Heart left ventricle (tissue), 16 donors: ENCODE data around the gene PDGFRB. TPM values are rescaled to one million over a fixed set of nuclear protein-coding genes. Genes with fewer than 3 reads are reported as not detected.

Source experiments
- ATAC-seq, 4 donors: fragments of 200-7000 bp; cut with Tn5 transposase; one replicate each; pipeline ENCODE4 v1.9.1; 2020 to 2022; ENCODE audit warnings: moderate library complexity in 4 of 4, mild to moderate bottlenecking in 3 of 4, moderate number of reproducible peaks in 1 of 4
- DNase-seq, 5 donors: peaks; one replicate each; pipeline ENCODE4 v3.0.0-alpha.2; 2020
- H3K27ac ChIP-seq, 12 donors: fragments of 200-600 bp; sonication (generic) in 4 of 12; one replicate each; pipeline versions ENCODE4 v1.5.0 to v1.8.0; 2016 to 2022; ENCODE audit warnings: mild to moderate bottlenecking in 2 of 12
- H3K27me3 ChIP-seq, 9 donors: fragments of 200-600 bp; sonication (generic) in 2 of 9; one replicate each; pipeline versions ENCODE4 v1.5.1 to v1.8.0; 2016 to 2022; ENCODE audit warnings: mild to moderate bottlenecking in 3 of 9
- H3K36me3 ChIP-seq, 9 donors: fragments of 200-600 bp; sonication (generic) in 2 of 9; one replicate each; pipeline versions ENCODE4 v1.5.0 to v1.8.0; 2018 to 2022; ENCODE audit warnings: mild to moderate bottlenecking in 2 of 9
- H3K4me1 ChIP-seq, 12 donors: fragments of 200-600 bp; sonication (generic) in 4 of 12; one replicate each; pipeline versions ENCODE4 v1.5.0 to v1.8.0; 2016 to 2022; ENCODE audit warnings: mild to moderate bottlenecking in 3 of 12
- H3K4me3 ChIP-seq, 12 donors: fragments of 200-600 bp; sonication (generic) in 4 of 12; one replicate each; pipeline versions ENCODE4 v1.5.0 to v1.8.0; 2017 to 2022; ENCODE audit warnings: mild to moderate bottlenecking in 9 of 12, moderate library complexity in 4 of 12
- H3K9me3 ChIP-seq, 12 donors: fragments of 200-600 bp; sonication (generic) in 4 of 12; one replicate each; pipeline versions ENCODE4 v1.5.0 to v1.8.0; 2016 to 2022; ENCODE audit warnings: mild to moderate bottlenecking in 1 of 12
- CTCF ChIP-seq, 12 donors: fragments of 200-600 bp; sonication (generic) in 4 of 12; IDR thresholded peaks; one replicate each; pipeline versions ENCODE4 v1.5.0 to v1.8.0; 2018 to 2022; ENCODE audit warnings: antibody characterized with exemption in 12 of 12, mild to moderate bottlenecking in 5 of 12
- POLR2A ChIP-seq, 2 donors: fragments of 450-650 bp; IDR thresholded peaks; one replicate each; pipeline ENCODE4 v1.6.1; 2017; ENCODE audit warnings: antibody characterized with exemption in 2 of 2, mild to moderate bottlenecking in 2 of 2, moderate library complexity in 2 of 2
- WGBS, 4 donors: extraction: QIAGEN DNeasy Blood & Tissue Kit in 2 of 4; methylation state at CpG; one replicate each; pipeline versions ENCODE4 v1.1.5 to v1.1.7; 2013 to 2018; 5-methylcytosine and 5-hydroxymethylcytosine counted together
- intact Hi-C, 10 donors: fragments of 100-400 bp; cut with DNase I; formaldehyde crosslinking; loops; one replicate each; pipeline versions ENCODE4 v1.11.1 to v1.14.2; 2022
- polyA plus RNA-seq, 2 donors: library from polyadenylated mRNA; stranded (reverse); fragments of 200-250 nt; gene quantifications; one replicate each; pipeline ENCODE4 v1.2.3, GENCODE V29; 2013
- total RNA-seq, 9 donors: library from RNA; depleted of rRNA in 2 of 9; stranded (reverse); fragments of >200 nt in 2 of 9; fragmentation: NEBNext Ultra II Directional in 3 of 9; extraction: Animal tissue kit (Norgen Biotek cat#: 25700) in 3 of 9; gene quantifications; one replicate each; pipeline versions ENCODE4 v1.1.0 to v1.2.4, GENCODE V29; 2016 to 2023
- donor health status: ischemic (EF 13 %, LVEDD 7.1; RV severe dilation, severe dysfunction).
- donor health status: healthy with polysubstance abuse.
- donor health status: DM: no; HTN: yes; CAD: no.
- donor health status: DM: no; HTN: no; CAD: no.
- donor health status: ischemic (EF 25% LVEDD 6.9; RV normal size, moderate dysfunction).
- donor health status: ischemic (EF 25% LVEDD 5.7; RV mildly dilated, moderate dysfunction).
- donor health status: healthy.
- donor health status: DM: yes; HTN: yes; CAD: no.
- donor health status: ischemic (EF 35%, LVEDD 5.7; RV mildly dilated, moderate dysfunction).
- donor health status: nonischemic (EF 11% LVEDD 7.7; RV severe dilation, severe dysfunction).
- donor health status: DM: yes; HTN: yes; CAD: no.
- donor health status: PGD.
- donor health status: ischemic (EF 29% LVEDD 5.4; RV normal size, mild dysfunction).
- donor health status: nonischemic (EF 23%, LVEDD 6.1; RV moderate dilation, normal function).

The PDGFRB gene
- total and polyA plus RNA-seq, 11 donors = 27.6 to 112 (median 45.6) TPM

GRCh38 chr5:150077996-150078801 lies 77.4 kb downstream of the PDGFRB start:
- peak in 1 of 5 donors; percentile 11 for DNase-seq
- intact Hi-C loops = no loop called here
- Histone ChIP-seq H3K36me3 (peaks cover 0 to 72% (median 0%) of the 10 kb centered on the region in 9 donors), H3K4me1 (peaks cover 0 to 29% (median 0%) of the 10 kb centered on the region in 12 donors), H3K27me3 (no peaks in the 10 kb centered on the region), H3K9me3 (no peaks in the 10 kb centered on the region), H3K27ac (no peak overlapping the region), H3K4me3 (no peak overlapping the region)
- WGBS, 4 donors = 91 to 99% (median 94%) methylated on average over 7 to 8 of the region's 8 CpGs
- ATAC-seq = no peak
- TF ChIP-seq CTCF (IDR thresholded peaks at IDR 0.05) (no peak), POLR2A (IDR thresholded peaks at IDR 0.05) (no peak)

- H3K36me3 ChIP-seq = peaks cover 0 to 83% (median 0%) of the 10 kb centered on the region in 9 donors
- 83 to 94% (median 88%) methylated on average over 7 to 8 of the region's 8 CpGs for WGBS, 4 donors
- H3K27ac ChIP-seq = no peak overlapping the region
- no peaks in the 10 kb centered on the region for H3K27me3 ChIP-seq
- no peaks in the 10 kb centered on the region for H3K9me3 ChIP-seq
- ATAC-seq (no peak), DNase-seq (peak in 1 of 5 donors; percentile 6)
- H3K4me3 ChIP-seq = no peak overlapping the region
- H3K4me1 ChIP-seq = peaks cover 0 to 22% (median 0%) of the 10 kb centered on the region in 12 donors
- no peak for TF ChIP-seq POLR2A (IDR thresholded peaks at IDR 0.05)
- intact Hi-C loops = no loop called here
Measured at GRCh38 chr5:150077060-150077459, 78.6 kb downstream of the PDGFRB start.

GRCh38 chr5:150075806-150076205 lies 79.8 kb downstream of the PDGFRB start:
- intact Hi-C loops = no loop called here
- no peak overlapping the region for H3K4me3 ChIP-seq
- 88 to 92% (median 90%) methylated on average over 3 to 4 of the region's 4 CpGs for WGBS, 4 donors
- no peak overlapping the region for H3K27ac ChIP-seq
- no peaks in the 10 kb centered on the region for H3K27me3 ChIP-seq
- H3K4me1 ChIP-seq = peaks cover 0 to 10% (median 0%) of the 10 kb centered on the region in 12 donors
- peaks cover 0 to 86% (median 0%) of the 10 kb centered on the region in 9 donors for H3K36me3 ChIP-seq
- TF ChIP-seq CTCF (IDR thresholded peaks at IDR 0.05) (no peak), POLR2A (IDR thresholded peaks at IDR 0.05) (no peak)
- DNase-seq = peak in 1 of 5 donors; percentile 13
- no peak for ATAC-seq
- H3K9me3 ChIP-seq = no peaks in the 10 kb centered on the region

- H3K36me3 ChIP-seq = peaks cover 0 to 86% (median 0%) of the 10 kb centered on the region in 9 donors
- WGBS, 4 donors = 48 to 96% (median 82%) methylated on average over 4 of the region's 4 CpGs
- H3K4me1 ChIP-seq = peaks cover 0 to 8% (median 0%) of the 10 kb centered on the region in 12 donors
- H3K27me3 ChIP-seq = no peaks in the 10 kb centered on the region
- ATAC-seq (no peak), DNase-seq (no peak)
- intact Hi-C loops = no loop called here
- TF ChIP-seq POLR2A (IDR thresholded peaks at IDR 0.05) = no peak
- no peak for TF ChIP-seq CTCF (IDR thresholded peaks at IDR 0.05)
- no peak overlapping the region for H3K4me3 ChIP-seq
- no peaks in the 10 kb centered on the region for H3K9me3 ChIP-seq
- no peak overlapping the region for H3K27ac ChIP-seq
Measured at GRCh38 chr5:150075233-150075632, 80.4 kb downstream of the PDGFRB start.
